IPS-11a (cell line): Measurements from ENCODE around the gene BRSK1.

Experiments
- H3K4me3 ChIP-seq: one replicate; pipeline ENCODE4 v1.5.1; 2013; ENCODE audit warnings: low read depth, low read length, control low read depth

The BRSK1 gene

DNA sequence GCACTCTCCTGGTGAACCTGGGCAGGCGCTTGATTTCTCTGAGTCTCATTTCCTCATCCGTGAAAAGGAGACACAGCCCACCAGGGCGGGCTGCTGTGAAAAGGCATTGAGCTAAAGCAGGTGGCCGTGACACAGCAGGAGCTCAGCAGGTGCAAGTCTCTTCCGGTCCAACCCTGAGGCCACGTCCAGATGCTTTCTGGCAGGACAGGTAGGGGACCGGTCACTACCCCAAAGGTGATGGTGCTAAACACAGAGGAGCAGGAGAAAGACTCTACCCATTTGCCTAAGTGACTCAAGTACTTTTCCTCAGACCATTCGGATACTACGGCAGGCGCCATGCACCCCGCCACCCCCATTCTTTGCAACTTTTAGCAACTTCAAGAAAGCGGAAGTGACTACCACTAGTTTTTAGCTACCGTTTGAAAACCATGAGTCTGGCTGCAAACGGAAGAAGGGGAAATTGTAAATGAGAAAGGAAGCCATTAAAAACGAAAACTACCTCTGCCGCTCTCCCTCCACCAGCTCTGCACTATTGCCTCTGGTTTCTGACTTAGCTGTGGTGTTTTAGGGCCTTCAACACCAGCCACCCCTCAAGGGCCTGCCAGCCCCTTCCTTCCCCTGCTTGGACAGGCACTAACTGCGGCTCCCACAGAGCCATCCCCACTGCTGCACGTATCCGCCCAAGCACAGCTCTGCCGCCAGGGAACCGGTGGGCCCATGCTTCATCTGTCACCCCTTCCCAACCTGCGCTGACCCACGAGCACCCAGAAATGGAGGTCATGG, 29.8 kb upstream of the BRSK1 start:
- H3K4me3 ChIP-seq, result no peak overlapping the region

DNA sequence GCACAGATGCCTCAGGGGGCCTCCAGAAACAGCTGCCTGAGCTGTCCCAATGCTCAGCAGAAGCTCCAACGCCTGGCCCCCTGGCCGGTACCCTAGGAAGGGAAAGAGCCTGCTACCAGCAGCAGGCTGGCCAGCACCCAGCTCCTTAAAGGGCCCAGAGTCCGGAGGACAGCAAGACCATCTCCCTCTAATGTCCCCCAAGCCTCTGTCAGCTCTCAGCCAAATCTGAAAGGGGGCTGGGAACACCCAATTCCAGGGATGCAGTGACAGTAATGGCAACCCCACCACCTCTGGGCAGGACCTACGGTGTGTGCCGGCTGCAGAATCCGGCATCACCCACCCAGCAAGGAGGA, 29.2 kb upstream of the BRSK1 start:
- H3K4me3 ChIP-seq, result no peak overlapping the region

DNA sequence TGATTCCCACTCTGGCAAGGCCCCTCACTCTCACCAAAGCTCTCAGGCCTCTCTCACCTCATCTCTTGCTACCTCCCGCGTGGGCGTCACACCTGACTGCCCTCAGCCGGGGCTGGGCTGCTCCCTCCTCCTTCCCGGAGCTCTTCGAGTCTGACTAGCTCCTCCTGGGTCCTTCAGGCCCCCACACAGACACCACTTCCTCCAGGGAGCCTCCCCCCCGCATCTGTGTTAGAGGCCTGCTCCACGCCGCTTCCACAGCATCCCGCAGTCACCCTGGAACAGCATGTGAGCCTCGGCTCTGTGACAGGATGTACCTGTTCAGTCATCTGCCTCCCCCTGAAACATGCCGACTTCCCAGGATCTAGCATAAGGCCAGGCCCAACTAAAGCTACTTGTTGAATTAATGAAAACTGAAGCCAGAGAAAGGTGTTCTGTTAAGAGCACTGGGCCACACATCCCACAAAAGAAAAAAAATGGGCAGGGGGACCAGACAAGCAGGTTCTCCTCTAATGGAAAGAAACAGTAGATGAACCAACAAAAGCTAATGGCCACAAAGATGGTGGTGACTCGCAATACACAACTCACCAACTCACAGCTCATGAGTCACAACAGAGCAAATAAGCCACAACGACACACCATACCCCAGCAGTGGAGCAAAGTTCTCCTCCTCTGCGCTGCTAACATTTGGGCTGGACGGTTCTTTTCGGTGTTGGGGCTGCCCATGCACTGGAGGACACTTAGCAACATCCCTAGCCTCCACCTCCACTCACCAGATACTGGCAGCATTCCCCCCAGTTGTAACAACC, 28.0 kb upstream of the BRSK1 start:
- H3K4me3 ChIP-seq, result no peak overlapping the region

DNA sequence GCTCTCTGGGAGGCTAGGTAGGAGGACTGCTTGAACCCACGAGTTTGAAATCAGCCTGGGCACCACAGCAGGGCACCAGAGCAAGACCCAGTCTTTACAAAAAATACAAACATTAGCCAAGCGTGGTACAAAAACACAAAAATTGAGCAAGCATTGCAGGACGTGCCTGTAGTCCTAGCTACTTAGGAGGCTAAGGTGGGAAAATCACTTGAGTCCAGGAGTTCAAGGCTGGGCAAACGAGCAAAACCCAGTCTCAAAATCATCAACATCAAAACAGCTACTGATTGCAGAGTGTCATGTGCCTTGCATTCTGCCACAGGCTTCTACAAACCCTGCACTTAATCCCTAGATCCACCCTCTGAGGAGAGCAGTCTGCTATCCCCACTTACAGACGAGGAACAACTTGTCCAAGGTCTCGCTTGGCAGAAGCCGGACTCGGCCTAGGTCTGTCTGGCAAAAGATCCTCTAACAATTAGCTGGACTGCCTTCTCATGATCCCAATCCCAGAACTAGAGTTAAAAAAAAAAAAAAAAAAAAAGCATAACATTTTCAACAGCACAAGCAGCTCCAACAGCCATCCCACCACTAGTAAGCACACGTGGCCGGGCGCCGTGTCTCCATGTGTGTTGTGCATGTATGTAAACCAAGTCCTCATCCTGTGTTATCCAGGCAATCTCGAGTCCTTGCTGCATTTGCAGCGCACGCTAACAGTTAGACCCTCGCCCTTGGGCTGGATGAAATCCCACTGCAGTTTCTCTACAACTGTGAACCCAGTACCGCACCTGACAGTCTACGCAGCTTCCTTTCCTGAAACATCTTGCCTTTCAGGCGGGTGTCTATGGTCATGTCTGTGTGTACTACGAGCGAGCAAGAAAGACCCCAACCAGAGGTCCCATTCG, 27.0 kb upstream of the BRSK1 start:
- H3K4me3 ChIP-seq, result peak overlapping the region; percentile 85

DNA sequence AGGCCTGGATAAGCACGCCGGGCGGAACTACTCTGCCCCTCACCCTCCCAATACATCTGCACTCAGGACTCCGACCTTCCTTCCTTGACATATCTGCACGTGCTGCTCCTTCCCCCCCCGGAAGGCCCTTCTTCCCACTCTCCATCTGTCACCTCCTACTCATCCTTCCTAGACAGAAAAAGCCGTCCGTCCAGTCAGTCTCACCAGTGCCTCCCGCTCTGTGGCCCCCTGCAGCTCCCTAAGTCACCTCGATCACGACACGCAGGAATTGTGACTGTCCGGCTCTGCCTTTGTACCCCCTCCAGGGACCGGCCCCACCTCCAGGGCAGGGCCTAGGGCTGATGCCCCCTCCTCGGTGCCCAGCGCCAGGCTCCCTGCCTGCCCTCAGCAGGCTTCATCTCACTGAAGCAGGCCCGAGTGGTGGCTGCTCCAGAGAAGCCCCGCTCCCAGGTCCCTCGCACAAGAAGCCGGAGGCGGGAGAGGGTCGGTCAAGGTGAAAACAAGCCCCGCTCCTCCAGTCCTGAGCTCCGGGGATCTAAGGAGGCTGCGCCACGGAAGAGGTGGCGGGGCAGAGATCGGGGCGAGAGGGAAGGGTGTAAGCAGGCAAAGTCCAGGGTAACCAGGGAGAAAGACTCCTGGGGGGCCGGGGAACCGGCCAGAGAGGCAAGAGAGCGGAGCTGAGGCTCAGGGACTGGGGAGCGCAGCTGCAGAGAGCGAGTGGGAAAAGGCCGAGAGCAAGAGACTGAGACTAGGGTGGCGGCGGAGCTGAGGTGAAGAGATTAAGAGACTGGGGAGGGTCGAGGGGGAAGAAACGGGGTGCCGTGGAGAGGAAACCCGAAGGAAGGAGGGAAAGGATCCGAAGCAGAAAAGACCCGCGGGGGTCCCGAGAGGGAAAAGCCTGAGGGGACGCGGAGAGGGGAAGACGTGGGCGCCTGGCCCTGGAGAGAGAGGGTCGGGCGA, 26.1 kb upstream of the BRSK1 start:
- H3K4me3 ChIP-seq, result peak overlapping the region; percentile 85

DNA sequence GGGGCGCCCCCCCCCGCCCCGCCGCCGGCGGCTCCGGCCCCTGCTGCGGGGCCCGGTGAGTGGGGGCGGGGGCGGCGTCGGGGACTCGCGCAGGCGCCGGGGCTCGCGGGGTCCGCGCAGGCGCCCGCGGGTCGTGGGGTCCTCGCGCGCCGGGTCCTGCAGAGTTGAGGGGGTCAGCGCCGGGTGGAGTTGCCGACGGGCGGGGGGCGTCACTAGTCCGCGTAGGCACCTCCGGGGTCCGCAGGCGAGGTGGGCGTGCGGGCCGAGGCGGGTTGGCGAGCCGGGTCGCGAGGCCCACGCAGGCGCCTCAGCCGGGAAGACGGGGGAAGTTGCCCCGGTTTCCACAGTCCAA, 25.3 kb upstream of the BRSK1 start:
- peak overlapping the region; percentile 85 for H3K4me3 ChIP-seq

DNA sequence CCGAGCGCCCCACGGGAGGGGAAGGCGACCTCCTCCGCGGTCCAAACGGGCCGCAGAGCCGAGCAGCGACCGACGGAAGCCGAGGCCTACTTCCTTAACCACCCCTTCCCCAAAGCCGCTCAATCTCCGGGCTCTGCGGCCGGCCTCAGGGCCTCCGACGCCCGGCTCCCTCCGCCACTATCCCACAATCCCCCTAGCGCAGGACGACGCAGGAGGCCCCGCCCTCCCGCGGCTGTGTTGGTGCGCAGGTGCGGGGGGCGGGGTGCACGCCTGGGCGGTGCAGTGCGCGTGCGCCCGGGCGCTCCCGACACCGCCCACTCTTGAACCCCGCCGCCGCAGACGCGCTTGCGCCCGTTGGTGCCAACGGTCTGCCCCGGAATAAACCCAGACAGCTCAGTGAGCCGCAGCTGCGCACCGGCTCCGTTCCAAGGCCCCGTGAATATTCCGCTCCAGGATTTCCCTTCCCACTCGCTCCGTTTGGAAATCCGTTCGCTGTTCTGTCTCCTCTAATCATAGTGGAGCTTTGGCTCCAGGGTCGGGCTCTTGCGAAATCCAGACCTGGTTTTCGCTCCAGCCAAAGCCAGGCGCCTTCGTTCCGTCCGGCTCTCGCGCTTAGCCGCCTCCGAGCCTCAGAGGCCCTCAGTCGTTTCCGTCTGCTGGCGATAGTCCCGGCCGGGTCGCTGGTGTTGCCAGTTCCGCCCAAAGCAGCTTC, 24.8 kb upstream of the BRSK1 start, which contains the start of gene PPP6R1:
Gene PPP6R1 (minus strand): TSS at position 190 of the 712 bp plus-strand sequence. CDS start 11,914 bp downstream, outside the sequence.
- peak within 1 kb of the TSS; percentile 85 for H3K4me3 ChIP-seq

DNA sequence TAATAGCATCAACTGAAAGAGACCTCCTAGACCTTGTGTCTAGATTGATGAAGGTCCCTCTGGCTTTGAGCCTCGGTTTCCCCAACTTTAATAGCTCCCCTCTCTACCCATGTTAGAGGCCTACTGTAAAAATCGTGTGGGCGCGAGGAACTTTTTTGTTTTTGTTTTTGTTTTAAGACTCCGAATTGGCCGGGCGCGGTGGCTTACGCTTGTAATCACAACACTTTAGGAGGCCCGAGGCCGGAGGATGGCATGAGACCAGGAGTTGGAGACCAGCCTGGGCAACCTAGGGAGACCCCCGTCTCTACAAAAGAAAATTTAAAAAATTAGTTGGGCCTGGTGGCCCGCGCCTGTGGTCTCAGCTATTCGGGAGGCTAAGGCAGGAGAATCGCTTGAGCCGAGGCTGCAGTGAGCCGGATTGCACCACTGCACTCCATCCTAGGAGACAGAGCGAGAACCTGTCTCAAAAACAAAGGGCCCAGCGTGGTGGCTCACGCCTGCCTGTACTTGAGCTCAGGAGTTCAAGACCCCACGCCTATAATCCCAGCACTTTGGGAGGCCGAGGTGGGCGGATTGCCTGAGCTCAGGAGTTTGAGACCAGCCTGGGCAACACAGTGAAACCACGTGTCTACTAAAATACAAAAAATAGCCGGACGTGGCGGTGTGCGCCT, 24.1 kb upstream of the BRSK1 start:
- H3K4me3 ChIP-seq, result peak overlapping the region; percentile 17

DNA sequence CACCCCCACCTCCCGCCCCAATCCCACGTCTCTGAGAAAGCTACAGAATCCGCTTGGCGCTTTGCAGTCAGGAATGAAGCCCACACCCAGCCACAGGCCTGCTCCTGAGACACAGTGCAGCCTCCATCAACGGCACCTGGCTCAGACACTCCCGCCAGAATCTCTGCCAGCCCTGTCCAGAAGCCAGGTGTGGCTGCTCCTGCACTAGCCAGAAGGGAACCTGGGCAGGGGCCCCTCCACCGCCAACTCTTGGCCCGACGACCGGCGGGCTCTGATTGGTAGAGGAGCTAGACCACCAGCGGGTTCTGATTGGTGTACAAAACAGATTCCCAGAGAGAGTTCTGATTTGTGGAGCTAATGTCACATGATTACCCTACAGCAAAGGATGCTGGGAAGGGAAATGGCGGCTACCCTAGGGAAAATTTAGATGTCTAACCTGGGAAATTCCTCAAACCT, 22.1 kb upstream of the BRSK1 start:
- no peak overlapping the region for H3K4me3 ChIP-seq

DNA sequence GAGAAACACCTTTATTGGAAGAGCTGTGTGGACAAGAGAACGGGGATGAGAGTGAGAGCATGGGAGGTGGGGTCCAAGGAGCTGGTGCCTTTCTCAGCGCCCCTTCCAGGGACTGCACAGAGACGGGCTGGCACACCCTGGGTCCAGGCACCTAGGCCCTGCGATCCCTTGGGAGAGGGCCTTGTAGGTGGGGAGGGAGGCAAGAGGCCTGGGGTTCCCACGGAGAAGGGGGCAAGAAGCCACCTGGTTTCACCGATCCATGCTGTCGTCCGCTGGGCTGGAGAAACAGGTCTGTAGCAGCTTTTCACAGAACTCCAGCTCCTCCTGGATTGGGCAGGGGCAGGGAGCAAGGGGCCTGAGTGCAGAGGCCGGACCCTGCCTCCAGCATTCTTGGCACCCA, 21.4 kb upstream of the BRSK1 start:
- no peak overlapping the region for H3K4me3 ChIP-seq

DNA sequence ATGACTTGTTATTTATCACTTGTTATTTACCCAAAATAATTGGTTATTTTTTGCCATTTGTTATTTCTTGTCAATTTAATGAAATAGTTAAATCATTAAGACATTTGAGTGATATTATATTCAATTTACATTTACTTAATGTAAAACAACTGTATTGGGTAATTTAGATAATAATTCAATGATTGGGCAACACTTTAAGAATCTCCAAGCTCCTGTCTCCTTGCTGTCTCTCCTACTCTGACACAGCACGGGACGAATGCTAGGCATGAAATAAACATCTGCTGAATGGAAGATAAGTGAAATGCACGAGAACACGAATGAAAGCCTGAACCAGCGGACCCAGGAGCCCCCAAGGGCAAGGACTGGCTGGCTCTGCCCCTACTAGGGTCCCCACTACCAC, 19.3 kb upstream of the BRSK1 start:
- no peak overlapping the region for H3K4me3 ChIP-seq

DNA sequence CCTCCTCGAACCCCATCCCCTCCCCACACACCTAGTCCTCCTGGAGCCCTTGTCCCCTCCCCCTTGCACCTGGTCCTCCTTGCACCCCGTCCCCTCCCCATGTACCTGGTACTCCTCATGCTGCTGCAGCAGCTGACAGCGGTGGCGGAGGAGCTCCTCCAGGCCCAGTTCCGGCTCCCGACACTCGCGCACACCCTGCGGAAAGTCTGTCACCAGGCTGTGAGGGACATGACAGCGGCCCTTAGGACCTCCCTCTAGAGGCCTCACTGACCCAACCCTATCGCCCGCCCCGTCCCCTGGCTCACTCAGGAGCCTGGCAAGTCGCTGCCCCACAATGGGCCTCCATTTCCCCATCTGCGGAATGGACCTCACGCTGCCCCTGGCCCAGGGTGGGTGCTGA, 18.6 kb upstream of the BRSK1 start:
- no peak overlapping the region for H3K4me3 ChIP-seq

DNA sequence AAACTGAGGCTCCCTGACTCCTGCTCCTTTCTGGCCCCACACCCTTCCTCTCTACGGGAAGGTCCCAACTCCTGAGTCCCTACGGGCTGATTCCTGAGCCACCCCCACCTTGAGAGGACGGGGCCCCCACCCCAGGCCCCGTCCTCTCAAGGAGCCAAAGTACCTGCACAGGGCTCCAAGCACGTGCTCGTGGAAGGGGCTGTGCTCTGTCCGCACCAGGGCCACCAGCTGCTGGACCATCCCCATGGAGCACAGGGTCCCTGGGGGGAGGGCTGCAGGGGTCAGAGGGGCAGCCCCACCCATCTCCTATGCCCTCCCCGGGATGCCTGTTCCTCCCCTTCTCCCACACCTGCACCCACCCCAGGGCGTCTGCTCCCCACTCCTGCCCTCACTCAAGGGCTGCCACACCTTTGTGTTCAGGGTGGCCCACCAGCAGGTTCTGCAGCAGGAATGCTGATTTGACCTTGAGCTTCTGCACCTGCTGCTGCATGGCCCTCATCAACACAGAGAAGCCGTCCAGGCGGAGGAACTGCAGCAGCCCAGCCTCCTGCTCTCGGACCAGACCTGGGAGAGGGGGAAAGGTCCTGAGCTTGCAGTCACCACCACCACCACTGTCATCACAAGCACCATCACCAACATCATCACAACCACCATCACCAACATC, 17.9 kb upstream of the BRSK1 start:
- H3K4me3 ChIP-seq, result no peak overlapping the region

DNA sequence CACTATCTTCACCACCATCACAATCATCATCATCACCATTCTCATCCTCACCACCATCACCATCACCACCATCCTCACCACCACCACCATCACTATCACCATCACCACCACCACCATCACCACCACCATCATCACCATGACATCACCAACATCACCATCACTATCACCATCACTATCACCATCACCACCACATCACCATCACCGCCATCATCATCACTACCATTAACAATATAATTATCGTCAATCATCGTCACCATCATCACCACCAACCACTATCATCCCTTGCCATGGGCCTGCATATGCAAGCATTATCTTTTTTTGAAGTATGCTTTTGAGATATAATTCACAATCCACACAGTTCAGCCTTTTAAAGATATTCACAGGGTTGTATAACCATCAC, 17.4 kb upstream of the BRSK1 start:
- no peak overlapping the region for H3K4me3 ChIP-seq

DNA sequence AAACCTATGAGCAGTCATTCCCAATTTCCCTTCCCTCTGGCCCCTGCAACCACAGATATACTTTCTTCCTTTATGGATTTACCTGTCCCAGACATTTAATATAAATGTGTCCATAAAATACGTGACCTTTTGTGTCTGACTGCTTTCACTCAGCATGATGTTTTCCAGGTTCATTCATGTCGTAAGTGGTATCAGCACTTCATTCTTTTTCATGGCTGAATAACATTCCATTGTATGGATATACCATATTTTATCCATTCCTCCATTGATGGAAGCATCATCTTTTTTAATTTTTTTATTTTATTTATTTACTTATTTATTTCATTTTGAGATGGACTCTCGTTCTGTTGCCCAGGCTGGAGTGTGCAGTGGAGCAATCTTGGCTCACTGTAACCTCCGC, 17.0 kb upstream of the BRSK1 start:
- no peak overlapping the region for H3K4me3 ChIP-seq

DNA sequence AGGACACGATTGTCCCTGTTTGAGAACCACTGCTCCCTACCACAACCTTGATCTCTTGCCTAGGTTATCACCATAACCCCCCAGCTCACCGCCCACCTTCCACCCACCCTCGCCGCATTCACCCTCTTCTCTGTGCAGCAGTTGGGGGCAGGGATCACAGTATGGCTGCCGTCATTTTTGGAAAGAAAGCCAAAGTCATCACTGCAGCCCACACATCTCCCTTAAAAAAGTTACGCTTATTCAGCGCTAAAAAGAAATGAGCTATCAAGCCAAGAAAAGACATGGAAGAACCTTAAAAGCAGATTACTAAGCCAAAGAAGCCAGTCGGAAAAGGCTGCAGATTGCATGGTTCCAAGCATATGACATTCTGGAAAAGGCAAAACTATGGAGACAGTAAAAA, 14.5 kb upstream of the BRSK1 start:
- no peak overlapping the region for H3K4me3 ChIP-seq

DNA sequence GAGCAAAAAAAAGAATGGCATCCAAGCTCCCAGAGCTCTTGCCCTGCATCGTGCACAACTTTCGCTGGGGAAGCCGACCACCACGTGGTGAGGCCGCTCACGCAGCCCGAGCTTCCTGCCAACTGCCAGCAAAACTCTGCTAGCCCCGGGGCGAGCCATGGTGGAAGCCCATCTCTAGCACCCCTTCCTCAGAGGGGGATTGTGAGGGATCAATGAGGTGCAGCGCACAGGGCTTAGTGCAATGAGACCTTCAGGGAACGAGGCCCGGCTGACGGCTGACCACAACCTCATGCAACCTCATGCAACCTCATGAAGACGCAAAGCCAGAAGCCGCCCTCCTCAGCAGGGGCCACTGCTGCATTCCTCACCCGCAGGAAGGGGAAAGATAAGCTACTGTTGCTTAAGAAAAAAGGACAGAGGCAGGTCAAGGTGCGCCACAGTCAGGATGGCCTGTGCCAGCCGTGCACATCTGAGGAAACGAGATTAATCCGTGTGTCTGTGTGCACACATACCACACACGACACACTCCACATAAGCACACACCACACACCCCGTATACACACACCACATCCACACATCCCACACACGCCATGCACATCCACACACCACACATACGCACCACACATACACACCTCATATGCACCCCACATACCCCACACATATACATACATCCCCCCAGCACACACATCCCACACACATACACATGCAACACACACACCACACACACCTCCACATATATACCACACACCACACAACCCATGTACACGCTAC, 13.4 kb upstream of the BRSK1 start:
- H3K4me3 ChIP-seq, result no peak overlapping the region

DNA sequence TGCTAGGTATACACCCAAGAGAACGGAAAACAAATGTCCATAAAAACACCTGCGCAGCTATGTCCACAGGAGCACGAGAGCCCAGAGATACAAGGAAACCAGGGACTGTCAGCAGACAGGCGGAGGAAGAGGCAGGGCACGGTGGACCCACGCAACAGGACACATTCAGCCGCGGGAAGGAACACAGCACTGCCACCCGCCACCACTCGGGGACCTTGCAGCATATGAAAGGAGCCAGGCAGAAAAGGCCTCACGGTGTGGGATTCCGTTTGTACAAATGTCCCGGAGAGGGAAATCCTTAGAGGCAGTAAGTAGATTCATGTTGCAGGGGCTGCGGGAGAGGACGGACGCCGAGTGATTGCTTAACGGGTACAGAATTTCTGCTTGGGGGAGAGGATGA, 11.7 kb upstream of the BRSK1 start:
- no peak overlapping the region for H3K4me3 ChIP-seq
